Fibroblast of skin of right biceps (primary cell): ENCODE data around the gene ANO2.

Source experiments
- DNase-seq: peaks from one replicate; pipeline ENCODE4 v3.0.0-alpha.2; 2013

The ANO2 gene

GRCh38 chr12:5808981-5809380, 136.1 kb downstream of the ANO2 start:
- DNase-seq, result peak; percentile 99

GRCh38 chr12:5807514-5808219, 137.4 kb downstream of the ANO2 start:
- peak; percentile 88 for DNase-seq

GRCh38 chr12:5807090-5807414, 138.0 kb downstream of the ANO2 start:
- DNase-seq, result peak; percentile 97

- peak; percentile 79 for DNase-seq
Observed at GRCh38 chr12:5806371-5807089, 138.5 kb downstream of the ANO2 start.

- DNase-seq, result no peak
Observed at GRCh38 chr12:5803532-5803931, 141.5 kb downstream of the ANO2 start.

GRCh38 chr12:5798242-5799015, 146.6 kb downstream of the ANO2 start:
- no peak for DNase-seq

- no peak for DNase-seq
Observed at GRCh38 chr12:5797661-5798060, 147.4 kb downstream of the ANO2 start.

GRCh38 chr12:5796959-5797225, 148.2 kb downstream of the ANO2 start:
- DNase-seq, result no peak

GRCh38 chr12:5796171-5796958, 148.7 kb downstream of the ANO2 start:
- peak; percentile 59 for DNase-seq

GRCh38 chr12:5794156-5794555, 150.9 kb downstream of the ANO2 start:
- DNase-seq, result no peak

GRCh38 chr12:5792343-5792742, 152.7 kb downstream of the ANO2 start:
- DNase-seq, result peak; percentile 59

- DNase-seq, result peak; percentile 74
Observed at GRCh38 chr12:5789469-5789968, 155.5 kb downstream of the ANO2 start.

GRCh38 chr12:5787828-5788227, 157.2 kb downstream of the ANO2 start:
- DNase-seq, result no peak

GRCh38 chr12:5785601-5786000, 159.5 kb downstream of the ANO2 start:
- DNase-seq, result no peak

GRCh38 chr12:5784462-5785130, 160.5 kb downstream of the ANO2 start:
- no peak for DNase-seq

GRCh38 chr12:5783289-5783920, 161.7 kb downstream of the ANO2 start:
- DNase-seq, result no peak

- DNase-seq, result no peak
Observed at GRCh38 chr12:5780536-5780935, 164.5 kb downstream of the ANO2 start.

- DNase-seq, result no peak
Observed at GRCh38 chr12:5779401-5779800, 165.7 kb downstream of the ANO2 start.

- DNase-seq, result no peak
Observed at GRCh38 chr12:5778821-5779220, 166.2 kb downstream of the ANO2 start.

- DNase-seq, result peak; percentile 18
Observed at GRCh38 chr12:5777451-5777850, 167.6 kb downstream of the ANO2 start.

GRCh38 chr12:5776091-5776490, 169.0 kb downstream of the ANO2 start:
- no peak for DNase-seq

GRCh38 chr12:5773550-5773949, 171.5 kb downstream of the ANO2 start:
- DNase-seq, result no peak
